GM15510 (cell line): ENCODE results near the gene PCSK6.

Experiments used
- POLR2A ChIP-seq: IDR thresholded peaks from 3 replicates; pipeline ENCODE4 v1.6.1; 2011; ENCODE audit warnings: borderline replicate concordance; ENCODE audit not compliant: insufficient read length; ENCODE audit errors: extremely low read depth

Gene PCSK6

DNA sequence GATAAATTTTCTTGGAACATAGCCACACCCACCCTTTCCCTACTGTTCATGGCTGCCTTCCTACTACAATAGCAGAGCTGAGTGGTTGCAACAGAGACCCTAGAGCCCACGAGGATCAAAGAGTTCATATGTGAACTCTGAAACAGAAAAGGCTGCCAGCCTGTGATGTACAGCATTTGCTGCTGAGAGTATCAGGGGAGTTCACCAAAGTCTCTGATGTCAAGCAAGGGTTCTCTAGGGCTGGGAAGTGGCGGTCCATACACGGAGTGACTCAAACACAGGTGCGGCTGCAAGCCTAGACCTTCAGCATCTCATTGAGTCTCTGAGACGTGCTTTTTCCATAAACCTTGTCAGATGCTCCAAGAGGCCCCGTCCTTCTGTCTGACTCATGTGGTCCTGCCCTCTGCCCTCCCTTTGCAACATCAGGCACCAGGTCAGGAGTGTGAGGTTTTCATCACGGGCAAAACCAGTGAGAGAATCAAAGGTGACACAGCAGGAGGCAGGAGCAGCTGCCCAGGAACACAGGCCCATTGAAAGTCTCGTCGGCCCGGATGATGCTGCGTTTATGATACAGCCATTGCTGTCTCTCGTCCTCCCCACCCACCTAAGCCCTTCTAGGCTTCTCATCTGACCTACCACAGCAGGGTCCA, 42.9 kb downstream of the PCSK6 start:
- no peak for TF ChIP-seq POLR2A

DNA sequence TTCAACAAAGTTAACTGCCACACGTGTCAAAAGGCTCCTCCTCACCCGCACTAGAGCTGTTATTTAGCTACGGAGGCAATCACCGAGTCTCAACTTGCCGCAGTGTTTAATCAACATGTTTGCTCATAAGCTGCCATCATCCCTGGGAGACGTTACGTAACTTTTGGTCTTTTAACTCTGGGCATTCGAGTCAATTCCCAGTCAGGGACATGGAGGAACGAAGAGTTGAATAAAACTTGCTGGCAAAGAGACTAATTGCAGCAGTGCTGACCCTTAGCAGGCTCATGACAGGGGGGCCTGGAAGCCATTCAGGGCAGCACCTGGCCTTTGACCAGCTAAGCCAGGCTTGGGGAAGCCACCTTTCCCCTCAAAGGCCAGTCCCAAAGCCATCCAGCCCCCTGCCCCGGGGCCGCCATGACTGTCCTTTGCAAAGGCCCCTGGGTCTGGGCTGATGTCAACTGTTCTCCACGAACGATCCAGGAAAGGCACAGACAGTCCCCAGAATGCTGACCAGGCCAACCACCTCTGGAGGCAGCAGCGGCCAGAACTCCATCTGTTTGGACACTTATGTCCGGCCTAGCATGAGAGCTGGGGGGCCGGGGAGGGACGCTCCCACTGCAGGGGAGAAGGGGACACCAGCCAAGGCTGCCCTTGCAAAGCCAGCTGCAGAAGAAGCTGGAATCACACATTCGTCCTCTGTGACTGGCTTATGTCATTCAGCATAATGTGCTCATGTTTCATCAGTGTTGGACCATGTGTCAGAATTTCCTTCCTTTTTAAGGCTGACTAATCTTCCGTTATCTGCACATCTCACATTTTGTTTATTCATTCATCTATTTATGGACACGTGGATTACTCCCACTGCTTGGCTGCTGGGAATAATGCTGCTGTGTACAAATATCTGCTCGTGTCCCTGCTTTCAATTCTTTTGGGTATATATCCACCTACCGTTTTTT, 43.7 kb downstream of the PCSK6 start:
- no peak for TF ChIP-seq POLR2A

DNA sequence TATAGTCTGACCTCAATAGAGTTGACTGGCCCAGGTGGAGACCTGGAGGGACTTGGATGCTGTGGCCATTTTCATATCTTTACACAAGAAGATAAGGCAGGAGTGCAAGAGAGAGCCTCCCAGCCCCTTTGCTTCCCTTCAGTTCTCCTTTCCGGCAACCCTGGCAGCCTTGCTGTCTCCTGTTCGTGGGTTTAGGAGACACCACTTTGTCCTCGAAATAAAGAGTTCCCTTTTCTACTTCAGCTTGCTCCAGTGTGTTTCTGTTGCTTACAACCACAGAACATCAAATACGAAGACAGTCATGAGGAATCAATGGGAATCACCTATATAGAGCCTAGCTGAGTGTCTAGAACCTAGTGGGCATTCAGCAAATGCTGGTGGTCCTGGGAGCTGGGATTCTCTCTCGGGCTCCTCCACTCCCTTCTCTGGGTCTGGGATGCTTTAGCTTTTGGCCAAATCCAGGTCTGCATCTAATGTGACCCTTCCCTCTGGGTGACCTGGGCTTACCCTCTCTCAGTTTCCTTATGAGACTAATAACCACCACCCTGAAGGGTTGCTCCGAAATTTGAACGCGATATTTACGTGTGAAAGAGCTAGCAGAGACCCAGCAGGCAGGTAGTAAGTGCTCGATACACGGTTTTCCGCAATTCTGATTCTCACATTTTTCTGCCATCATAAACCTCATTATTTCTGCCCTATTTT, 44.5 kb downstream of the PCSK6 start:
- no peak for TF ChIP-seq POLR2A

DNA sequence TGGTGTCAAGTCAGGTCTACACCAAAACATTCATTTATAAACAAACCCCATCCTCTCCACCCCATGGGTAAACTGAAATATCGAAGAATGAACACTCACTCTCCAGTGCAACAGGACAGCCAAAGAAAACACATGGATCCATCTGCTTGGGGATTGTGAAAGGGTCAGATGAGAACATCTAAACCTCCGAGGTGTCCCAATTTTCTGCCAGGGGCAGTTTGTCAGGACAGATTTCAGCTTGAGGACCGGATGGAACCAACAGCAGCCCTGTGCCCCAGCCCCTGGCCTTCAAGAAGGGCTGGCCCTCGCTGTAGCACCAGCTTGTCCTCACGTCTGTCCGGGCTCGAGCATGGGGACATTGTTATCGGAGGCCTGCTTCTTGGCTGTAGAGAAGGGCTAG, 45.5 kb downstream of the PCSK6 start:
- no peak for TF ChIP-seq POLR2A

DNA sequence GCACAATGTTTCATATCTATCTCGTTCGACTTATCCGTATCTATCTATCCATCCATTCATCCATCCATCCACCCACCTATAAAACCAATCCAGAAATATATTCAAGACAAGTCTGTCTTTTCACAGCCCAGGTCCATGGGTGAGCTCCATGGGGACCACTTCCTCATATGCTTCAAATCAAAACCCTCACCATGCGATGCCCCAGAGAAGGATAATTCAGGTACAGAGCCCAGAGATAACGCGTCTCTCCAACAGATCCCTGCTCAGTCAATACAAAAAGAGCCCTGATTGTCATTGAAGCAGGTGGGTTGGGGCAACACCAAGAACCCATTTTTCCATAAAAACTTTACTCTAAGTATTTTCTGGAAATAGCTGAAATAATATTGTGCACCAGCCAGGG, 47.2 kb downstream of the PCSK6 start:
- no peak for TF ChIP-seq POLR2A

DNA sequence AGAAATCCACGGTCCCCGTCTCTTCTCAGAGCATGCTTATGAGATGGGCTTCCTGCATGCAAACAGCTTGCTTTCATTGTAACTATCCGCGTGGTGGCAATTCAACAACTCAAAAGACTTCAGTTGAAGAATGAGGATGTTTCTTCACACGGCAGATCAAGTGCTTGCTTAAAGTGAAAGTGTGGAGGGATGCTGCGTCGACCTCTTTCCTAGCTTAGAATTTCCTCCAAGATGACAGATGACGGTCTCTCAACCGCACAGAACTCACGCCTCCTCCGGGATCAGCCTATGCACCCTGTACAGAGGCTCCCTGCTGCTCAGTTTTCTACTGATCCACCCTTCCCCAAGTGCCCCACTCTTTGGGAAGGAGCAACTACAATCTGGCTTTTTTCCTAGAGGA, 47.8 kb downstream of the PCSK6 start:
- TF ChIP-seq POLR2A = no peak

DNA sequence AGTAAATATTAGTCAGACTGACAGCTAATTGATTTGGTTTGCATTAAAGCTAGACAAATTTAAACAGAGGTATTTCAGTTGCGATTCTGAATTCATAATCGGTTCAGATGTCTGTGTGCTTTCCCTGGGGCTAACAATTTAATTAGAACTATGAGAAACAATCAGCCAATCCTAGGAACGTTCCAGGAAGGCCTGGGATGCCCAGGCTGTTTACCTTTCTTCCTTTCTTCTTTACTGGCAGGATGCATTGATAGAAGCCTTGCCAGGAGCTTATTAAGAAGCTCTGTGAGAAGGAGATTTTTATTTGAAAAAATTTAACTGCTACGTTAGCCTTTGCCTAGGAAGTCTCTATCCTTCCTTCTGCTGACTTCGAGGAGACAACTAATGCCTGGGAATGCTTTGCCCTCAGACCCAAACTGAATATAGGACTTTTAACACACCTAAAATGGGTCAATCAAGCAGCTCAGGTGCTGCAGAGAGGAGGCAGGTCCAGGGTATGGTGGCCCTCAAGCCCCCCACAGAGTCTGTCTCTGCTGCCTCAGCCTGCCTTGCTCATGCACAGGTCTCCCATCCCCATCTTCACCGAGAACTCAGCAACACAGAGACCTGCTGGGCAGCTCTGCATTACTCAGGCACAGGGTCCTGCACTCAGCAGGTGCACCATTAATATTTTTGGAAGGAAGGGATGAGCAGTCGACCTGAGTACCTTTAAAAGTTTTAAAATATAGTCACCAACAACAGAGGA, 48.5 kb downstream of the PCSK6 start:
- TF ChIP-seq POLR2A = no peak

DNA sequence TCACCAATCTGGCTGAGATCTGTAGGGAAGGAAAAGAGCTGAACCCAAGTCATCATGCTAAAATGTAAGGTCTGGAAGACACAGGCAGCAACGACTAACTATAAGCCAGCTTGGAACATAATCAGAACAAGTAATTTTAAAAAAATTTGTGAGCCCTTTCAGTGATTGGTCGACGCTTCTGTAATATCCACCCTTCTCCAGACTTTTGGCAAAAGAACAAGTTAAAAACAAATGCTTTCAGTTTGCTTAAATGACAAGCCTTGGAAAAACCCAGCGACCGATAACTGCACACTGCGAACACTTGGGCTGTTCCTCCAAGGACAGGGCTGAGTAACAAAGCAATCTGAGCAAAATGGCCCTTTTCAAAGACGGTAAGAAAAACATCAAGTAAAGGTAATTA, 49.6 kb downstream of the PCSK6 start:
- TF ChIP-seq POLR2A = no peak

DNA sequence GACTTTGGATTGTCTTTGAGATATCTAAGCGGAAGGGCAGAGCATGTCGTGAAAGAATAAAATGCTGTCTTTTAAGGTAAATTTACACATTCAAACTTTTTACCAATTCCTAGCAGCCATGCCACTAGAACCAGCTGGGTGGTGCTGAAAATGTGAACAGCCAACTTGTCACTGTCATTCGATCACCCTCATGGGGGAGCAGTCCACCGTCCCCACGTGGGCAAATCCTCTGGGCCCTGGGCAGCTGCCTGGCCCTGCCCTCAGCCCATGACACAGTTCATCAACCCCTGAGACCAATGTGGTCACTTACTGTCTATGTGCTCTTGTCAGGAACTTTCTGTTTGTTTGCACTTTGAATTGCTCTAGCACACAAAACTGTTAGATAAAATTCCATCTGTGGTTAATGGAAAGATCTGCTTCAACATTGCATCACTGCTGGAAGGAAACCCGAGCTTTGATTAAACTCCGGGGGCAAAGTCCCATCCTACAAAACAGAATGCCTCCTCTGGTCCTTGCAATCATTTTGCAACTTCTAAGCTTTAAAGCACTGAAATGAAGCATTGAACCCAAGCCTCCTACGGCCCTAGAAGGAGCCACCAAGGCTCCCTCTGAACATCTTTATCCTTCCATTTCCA, 50.1 kb downstream of the PCSK6 start:
- TF ChIP-seq POLR2A = no peak

DNA sequence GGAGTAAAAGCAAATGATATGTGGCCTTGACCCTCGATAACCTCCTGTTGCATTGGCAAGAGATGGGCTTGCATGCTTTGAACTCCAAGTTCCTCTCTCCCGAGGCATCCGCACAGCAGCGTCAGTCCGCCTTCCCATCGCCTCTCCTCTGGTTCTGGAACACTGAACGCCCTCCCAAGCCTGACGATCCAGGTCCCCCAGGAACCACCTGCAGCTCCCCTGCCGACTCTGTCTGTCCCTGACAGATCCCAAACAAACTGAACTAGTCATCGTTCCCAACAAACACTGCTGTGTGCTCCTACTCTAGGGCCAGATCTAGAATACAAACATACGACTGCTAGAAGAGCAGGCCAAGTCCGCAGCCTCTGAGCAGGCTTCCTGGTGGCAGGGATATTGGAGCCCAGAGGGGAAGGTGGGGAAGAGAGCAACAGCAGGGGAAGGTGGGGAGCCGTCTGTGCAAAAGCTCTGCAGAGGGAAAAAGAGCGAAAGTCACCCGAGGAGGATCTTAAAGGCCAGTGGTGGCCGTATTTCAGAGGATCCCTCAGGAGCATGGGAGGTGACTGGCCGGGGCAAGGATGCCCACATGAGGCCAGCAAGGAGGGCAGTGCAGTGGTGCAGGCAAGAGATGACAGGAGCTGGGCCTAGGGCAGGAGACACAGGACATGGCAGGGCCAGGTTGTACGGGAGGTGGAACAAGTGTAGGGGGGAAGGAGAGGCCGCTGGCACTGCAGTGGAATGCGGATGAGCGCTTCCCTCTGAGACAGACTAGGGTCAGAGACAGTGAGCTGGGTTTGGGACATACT, 50.8 kb downstream of the PCSK6 start:
- no peak for TF ChIP-seq POLR2A

DNA sequence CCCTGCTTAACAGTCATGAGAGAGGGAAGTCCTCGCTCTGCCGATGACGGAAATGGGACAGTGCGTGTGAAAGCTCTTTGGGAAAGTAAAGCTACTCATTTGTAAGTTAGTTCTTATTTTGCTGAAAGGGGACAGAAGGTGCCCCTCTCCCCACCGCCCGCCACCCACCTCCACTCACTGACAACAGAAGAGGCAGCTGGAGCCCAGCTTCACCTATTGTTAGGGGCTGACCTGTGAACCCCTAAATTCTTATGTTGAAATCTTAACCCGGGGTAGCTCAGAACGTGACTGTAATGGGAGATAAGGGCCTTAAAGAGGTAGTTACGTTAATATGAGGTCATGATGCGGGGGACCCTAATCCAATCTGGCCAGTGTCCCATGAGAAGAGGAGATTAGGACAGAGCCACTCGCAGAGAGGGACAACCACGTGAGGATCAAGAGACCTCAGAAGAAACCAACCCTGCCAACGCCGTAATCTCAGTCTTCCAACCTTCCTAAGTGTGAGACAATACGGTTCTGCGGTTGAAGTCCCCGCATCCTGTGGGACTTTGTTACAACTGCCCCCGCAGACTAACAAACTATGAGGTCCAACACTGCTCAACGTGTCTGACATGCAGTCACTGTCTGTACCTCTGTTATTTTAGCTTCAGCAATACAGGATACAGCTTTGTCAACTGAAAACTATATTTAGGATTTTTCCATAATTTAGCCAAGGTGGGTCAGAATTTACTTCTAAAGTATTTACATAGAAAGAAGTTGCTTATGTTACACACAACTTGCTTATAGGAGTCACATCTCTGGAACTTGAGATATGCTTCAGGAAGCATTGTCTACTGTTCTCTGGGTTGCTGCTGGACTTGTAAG, 51.7 kb downstream of the PCSK6 start:
- no peak for TF ChIP-seq POLR2A

DNA sequence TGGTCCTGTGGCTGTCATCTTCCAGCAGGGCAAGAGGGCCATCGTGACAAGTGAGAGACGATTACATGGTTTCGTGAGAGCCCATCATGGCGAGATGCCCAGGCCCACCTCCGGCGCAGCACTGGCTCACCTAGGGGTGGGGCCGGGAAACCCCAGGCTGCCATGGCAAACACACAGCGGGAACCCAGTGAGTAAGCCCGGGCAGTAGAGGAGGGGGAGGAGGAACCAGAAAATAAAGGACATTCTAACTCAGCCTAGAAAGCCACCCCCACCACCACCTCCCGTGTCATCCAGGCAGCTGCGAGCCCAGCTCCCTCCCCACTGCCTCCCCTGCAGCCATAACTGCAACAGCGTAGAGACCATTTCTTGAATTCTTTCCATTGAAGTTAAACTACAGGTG, 52.3 kb downstream of the PCSK6 start:
- TF ChIP-seq POLR2A = no peak

DNA sequence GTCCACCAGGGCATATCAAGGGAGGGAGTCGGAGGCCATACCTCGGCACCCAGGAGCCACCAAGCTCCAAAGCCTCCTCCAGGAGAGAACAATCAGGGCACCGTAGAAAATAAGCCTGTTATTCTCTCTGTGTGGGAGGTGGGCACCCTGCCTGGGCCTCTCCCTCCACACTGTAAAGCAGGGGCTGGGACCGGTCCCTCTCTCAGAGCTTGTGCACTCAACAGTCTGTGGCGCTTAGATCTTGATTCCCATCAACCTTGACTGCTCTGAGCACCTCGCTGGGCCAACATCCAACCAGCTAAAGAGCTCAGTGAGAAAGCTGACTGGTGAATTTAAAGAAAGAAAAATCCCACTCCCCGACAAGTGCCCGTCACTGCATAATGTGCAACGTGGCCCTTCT, 53.0 kb downstream of the PCSK6 start:
- no peak for TF ChIP-seq POLR2A
